Measurements from ENCODE around the gene RAB11FIP4. TPM values are rescaled to one million over a fixed set of nuclear protein-coding genes. Genes with fewer than 3 reads are reported as not detected.

RAB11FIP4 gene
- total RNA-seq, 1 donor: under 0.01 TPM

DNA sequence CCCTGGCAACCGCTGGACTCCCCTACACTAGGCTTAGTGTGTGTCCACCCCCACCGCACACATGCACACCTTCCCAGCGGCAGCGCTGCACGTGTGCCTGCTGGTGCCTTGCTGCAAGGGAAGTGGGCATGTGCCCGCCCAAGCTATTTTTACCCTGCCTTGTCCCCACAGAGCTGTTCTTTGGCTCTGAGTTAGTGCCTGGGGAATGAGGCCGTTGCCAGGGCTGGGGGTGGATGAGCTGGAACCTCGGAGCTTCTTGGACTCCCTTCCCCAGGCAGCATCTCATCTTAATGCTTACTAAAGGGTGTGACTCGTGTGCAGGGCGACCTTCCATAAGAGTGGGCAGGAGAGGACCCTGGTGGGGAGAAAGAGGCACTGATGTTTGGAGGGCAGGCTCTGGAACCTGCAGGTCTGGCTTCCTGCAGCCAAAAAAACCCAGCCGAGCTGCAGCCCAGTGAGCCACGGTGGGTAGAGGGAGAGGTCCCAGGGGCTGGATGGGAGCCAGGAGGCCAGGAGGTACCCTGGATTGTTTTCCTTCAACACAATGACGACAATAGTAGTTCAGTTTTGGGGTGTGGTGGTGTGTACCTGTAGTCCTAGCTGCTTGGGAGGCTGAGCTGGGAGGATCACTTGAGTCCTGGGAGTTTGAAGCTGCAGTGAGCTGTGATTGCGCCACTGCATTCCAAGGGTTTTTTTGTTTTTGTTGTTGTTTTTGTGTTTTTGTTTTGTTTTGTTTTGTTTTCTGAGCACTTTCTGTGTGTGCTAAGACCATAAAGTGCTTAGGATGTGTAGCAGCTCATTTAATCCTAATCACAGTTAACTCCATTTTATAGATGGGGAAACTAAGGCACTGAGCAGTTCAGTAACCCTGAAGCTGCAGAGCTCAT is 119.1 kb downstream of the RAB11FIP4 start:
- H3K4me3 ChIP-seq (ENCODE audit: low read depth, low read length): no peak overlapping the region
- no peak for DNase-seq (ENCODE audit: low read depth)
- TF ChIP-seq, protein P1, sequence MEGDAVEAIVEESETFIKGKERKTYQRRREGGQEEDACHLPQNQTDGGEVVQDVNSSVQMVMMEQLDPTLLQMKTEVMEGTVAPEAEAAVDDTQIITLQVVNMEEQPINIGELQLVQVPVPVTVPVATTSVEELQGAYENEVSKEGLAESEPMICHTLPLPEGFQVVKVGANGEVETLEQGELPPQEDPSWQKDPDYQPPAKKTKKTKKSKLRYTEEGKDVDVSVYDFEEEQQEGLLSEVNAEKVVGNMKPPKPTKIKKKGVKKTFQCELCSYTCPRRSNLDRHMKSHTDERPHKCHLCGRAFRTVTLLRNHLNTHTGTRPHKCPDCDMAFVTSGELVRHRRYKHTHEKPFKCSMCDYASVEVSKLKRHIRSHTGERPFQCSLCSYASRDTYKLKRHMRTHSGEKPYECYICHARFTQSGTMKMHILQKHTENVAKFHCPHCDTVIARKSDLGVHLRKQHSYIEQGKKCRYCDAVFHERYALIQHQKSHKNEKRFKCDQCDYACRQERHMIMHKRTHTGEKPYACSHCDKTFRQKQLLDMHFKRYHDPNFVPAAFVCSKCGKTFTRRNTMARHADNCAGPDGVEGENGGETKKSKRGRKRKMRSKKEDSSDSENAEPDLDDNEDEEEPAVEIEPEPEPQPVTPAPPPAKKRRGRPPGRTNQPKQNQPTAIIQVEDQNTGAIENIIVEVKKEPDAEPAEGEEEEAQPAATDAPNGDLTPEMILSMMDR (IDR thresholded peaks at IDR 0.05; ENCODE audit: insufficient read depth, low read depth, low read length): no peak

DNA sequence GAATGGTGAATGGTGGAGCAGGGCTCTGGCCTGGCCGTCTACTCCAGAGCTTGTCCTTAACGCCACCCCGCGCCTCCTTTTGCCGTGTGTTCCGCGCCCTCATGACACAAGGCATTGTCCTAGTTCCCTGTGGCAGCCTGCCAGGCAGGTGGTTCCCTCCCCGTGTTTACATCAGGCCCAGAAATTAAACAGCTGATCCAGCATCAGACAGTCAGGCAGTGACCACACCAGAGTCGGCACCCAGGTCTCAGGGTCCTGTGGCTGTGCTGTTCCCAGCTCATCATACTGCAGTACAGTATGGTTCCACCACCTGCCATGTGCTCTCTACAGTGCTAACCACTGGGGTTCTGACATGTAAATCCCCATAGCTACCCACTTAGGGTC is 119.7 kb downstream of the RAB11FIP4 start:
- no peak for DNase-seq (ENCODE audit: low read depth)
- TF ChIP-seq, protein P1 (IDR thresholded peaks at IDR 0.05; ENCODE audit: insufficient read depth, low read depth, low read length): no peak

DNA sequence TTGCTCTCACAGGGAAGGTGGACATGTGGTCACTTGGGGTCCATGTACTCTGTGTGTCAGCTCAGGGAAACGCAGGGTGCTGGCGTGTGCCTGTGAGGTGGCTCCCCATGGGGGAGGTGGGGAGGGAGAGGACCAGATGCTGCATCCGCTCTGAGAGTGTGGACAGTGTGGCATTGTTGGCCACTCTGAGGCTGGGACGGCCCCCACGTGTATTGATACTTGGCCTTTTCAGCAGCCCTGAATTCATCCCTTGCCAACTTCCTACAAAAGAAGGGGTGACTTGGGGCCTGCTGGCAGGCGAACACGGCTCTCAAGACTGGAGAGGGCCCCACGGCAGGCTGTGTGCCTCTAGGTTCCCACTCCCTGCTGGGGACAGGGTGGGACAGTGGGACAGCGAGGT is 120.1 kb downstream of the RAB11FIP4 start:
- no peak for DNase-seq (ENCODE audit: low read depth)
- no peak overlapping the region for H3K4me3 ChIP-seq (ENCODE audit: low read depth, low read length)
- TF ChIP-seq, protein P1 (IDR thresholded peaks at IDR 0.05; ENCODE audit: insufficient read depth, low read depth, low read length): no peak

More for the DNA sequence above, 119.7 kb downstream of the RAB11FIP4 start:
- no peak overlapping the region for H3K4me3 ChIP-seq (ENCODE audit: low read depth, low read length)

DNA sequence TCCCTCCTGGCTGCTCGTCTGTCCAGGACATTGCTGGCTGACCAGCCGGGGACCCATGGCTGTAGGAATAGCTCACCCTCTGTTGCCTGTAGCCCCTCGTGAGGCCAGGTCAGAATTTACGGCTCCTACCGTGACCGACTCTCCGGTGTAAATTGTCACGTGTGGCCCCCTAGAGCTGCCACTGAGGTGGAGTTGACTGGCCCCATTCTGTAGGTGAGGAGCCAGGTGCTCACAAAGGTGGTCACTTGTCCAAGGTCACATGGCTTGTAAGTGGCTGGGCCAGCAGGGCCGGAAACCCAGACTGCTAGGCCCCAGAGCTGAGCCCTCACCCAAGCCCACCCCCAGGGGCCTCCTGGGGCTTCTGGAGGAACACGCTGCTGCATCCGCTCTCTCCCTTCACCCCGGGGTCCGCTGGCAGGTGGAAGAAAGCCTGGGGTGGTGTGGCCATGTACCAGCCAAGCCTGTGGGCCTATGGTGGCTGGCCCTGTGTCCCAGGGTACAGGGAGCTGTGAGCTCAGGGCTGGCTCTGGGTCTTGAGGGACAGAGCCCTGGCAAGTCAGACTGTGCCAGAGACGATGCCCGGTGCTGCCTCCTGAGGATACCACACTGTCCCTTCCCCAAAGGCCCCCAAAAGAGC is 120.7 kb downstream of the RAB11FIP4 start:
- TF ChIP-seq, protein P1 (IDR thresholded peaks at IDR 0.05; ENCODE audit: insufficient read depth, low read depth, low read length): no peak
- no peak for DNase-seq (ENCODE audit: low read depth)
- no peak overlapping the region for H3K4me3 ChIP-seq (ENCODE audit: low read depth, low read length)

DNA sequence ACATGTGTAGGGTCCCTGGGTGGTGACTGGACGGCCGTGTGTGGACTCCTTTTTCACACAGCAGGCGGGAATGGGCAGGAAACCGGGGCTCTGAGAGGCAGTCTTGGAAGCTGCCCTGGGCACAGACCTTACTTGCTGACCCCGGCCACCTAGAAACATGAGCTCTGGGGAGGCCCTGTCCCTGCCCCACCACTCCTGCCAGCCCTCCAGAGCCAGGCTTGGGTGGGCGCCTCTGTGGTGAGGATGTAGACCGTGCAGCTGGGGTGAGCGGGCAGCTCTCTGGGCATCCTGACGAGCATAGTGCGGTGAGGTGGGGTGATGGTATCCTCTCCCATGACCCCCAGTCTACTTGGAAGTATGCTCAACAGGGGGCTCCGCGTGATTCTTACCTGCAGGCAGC is 121.3 kb downstream of the RAB11FIP4 start:
- no peak overlapping the region for H3K4me3 ChIP-seq (ENCODE audit: low read depth, low read length)
- TF ChIP-seq, protein P1 (IDR thresholded peaks at IDR 0.05; ENCODE audit: insufficient read depth, low read depth, low read length): no peak
- no peak for DNase-seq (ENCODE audit: low read depth)

DNA sequence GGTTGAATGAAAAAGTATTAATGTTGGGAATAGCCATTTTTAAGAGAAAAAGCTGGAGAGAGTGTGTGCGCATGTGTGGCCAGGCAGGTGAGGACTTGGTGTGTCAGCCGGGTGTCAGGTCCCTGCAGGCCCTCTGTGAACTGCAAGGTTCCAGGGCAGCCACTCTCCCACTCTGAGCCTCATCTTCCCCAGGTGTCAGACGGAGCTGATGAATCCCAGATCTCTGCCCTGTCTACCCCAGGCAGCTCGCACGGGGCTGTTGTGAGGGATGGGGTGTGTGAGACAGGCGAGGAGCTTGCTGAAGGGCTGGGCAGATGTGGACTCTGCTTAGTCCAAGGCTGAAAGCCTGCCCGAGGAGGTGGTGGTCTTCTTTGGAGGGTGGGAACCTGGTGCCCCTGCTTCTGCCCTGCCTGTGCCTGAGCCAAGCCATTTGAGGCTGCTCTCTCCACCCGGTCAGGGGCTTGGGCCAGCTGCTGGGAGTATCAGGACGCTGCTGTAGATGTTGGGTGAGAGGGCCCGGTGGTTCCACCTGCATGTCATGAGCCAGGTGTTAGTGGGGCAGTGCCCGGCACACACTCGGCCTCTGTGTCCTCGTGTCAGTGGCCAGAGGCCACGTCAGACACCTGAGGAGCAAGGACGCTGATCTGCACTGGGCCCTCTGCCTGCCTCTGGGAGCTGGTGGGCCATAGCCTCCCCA is 122.4 kb downstream of the RAB11FIP4 start:
- no peak overlapping the region for H3K4me3 ChIP-seq (ENCODE audit: low read depth, low read length)

More for the DNA sequence above, 122.4 kb downstream of the RAB11FIP4 start:
- no peak for DNase-seq (ENCODE audit: low read depth)
- TF ChIP-seq, protein P1 (IDR thresholded peaks at IDR 0.05; ENCODE audit: insufficient read depth, low read depth, low read length): no peak

Measured in fibroblast of villous mesenchyme (primary cell).